GM19455 (cell line): ENCODE measurements around the gene FNTB.
"Not testable (repeated sequence)": the region's sequence is repeated elsewhere in the genome, so short reads cannot be mapped to it uniquely, and the experiment has no call there.

Source experiments
- ATAC-seq: cut with Tn5 transposase; IDR thresholded peaks from one replicate; pipeline ENCODE4 v1.9.1; 2021; ENCODE audit not compliant: unreplicated experiment

FNTB gene

DNA sequence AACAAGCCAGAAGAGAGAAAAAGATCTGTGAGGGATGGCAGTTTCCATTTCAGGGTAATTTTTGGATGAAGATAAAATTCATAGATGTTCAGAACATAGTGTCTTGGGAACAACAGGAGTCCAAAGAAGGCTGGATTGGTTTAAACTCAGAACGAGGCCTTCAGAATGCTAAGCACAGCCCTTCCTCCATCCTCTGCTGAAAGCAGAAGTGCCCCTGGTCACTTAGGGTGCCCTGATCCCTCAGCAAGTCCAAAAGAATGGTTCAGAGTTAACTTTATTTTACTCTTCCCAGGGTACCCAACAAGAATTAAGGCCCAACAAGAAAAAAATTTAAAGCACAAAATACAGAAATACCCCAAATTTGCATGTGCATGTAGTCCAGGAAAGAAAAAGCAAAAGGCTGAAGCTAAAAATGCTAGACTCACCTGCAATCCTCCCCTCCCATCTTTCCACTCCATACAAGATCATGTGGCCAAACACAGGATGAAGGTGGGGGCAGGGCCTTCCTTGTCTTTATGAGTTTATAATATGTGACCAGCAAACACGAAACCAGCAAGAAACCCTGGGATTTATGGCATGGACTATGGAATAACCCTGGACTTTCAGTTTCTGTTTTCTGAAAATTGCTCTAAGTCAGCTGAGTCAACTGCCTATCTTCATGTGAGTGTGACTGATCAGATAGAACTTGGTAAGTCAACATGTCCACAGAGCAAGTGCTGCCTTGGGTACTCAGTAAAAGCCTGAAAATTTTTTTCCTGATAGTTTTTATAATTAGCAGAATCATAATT is 94.5 kb downstream of the FNTB start:
- ATAC-seq: no peak

DNA sequence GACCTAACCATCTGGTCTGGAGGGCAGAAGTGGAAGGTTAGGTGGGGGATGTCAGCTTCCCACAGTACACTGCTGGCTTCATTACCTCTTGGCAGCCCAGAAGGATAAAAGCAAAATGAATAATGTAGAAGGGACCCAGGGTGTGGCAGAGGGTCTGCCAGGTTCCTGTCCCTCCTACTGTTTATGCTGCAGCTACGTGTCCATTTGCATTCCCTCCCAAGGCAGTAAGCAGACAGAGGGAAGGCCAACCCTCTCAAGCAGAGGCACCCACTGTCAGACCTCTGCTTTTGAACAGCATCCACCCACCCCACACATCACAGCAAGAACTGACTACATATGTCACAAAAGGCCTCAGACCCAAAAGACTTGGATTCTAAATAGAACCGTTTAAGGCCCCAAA is 96.2 kb downstream of the FNTB start:
- no peak for ATAC-seq

DNA sequence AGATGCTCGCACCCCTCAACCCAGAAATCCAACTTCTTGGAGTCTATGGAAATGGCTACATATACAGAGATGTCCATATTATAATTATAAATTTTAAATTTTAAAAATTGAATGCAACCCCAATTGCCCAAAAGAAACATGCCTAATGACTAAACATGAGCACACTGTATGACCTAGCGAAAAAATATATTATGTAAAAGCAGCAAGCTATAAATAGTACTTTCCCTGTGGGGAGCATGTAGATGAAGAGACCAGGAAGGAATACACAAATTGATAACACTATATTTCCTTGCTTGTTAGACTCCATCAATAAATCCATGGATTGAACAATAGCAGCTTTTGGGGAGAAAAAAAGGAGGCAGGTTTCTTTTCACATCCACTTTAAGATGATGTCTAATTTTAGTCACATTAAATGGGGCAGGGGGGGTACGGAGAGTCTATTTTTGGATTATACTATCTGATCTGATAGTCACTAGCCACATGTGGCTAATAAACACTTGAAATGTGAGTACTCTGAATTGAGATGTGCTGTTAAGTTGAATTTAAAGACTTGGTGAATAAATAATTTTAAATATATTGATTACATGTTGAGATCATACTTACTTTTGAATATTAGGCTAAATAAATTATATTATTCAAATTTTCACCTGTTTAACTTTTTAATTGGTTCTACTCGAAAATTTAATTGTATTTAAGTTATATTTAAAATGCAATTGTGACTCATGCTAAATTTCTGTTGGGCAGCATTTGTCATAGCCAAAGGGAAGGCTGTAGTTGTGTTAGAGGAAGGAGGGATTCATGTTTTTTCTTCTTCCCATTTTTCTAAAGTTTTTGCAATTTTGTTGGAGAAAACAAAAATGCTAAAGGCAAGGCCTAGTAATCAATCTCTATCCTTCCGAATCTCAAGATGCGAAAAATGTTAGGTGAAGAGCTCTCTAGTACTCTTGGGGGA is 98.1 kb downstream of the FNTB start:
- ATAC-seq: no peak

DNA sequence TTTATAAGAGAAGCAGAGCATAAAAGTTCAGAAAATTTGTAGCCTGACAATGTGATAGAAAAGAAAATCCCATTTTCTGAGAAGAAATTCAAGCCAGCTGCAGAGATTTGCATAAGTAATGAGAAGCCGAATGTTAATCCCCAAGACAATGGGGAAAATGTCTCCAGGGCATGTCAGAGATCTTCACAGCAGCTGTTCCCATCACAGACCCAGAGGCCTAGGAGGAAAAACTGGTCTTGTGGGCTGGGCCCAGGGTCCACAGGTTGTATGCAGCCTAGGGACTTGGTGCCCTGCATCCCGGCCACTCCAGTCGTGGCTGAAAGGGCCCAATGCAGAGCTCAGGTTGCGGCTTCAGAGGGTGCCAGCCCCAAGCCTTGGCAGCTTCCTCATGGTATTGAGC is 100.0 kb downstream of the FNTB start:
- not testable (repeated sequence) for ATAC-seq

DNA sequence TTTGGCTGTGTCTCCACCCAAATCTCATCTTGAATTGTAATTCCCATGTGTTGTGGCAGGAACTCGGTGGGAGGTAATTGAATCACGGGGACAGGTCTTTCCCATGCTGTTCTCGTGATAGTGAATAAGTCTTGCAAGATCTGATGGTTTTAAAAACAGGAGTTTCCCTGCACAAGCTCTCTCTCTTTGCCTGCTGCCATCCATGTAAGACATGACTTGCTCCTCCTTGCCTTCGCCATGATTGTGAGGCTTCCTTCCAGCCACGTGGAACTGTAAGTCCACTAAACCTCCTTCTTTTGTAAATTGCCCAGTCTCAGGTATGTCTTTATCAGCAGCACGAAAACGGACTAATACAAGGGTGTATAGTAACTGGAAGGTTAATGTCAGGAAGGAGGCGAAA is 101.1 kb downstream of the FNTB start:
- not testable (repeated sequence) for ATAC-seq

DNA sequence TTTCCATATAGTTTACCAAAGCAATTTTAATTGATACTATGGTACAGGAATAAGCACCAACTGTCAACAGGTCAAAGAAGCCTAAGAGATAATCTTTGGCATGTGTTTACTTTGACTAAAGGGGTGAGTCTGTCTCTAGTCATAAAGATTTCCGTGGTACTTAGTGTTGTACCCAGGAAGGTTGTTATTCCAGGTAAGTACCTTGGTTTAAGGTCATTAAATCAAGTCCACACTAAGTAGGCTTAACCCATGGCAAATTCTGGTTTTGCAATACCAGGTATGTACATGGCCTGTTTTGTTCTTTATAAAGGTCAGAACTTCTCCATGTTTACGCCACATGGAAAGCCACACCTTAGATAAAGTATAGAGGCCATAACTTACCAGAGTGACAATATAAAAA is 105.7 kb downstream of the FNTB start:
- no peak for ATAC-seq

DNA sequence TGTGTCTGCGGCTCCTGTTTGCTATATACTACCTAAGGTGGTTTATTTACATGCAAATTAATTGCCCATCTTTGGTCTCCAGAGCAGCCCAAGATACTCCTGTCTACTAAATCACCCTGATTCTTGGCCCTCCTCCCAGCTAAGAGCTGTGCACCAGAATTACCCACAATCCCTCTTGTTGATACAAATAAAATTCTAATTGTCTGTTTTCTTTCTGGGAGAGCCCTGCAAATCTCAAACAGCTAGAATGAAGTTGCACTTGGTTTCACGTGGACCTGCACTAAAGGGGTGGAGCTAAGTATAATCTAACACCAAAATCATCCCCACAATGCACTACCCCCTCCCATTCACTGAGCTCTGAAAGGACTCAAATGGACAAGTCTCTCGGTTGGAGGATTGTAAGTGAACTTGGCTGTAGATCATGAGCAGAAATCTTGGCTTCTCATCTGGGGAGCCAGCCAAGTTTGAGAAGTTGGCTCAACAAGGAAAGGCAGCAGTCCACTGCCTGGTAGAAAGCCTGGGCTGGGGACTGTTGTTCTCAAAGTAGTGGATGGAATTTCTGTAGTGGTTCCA is 109.0 kb downstream of the FNTB start:
- ATAC-seq: no peak

DNA sequence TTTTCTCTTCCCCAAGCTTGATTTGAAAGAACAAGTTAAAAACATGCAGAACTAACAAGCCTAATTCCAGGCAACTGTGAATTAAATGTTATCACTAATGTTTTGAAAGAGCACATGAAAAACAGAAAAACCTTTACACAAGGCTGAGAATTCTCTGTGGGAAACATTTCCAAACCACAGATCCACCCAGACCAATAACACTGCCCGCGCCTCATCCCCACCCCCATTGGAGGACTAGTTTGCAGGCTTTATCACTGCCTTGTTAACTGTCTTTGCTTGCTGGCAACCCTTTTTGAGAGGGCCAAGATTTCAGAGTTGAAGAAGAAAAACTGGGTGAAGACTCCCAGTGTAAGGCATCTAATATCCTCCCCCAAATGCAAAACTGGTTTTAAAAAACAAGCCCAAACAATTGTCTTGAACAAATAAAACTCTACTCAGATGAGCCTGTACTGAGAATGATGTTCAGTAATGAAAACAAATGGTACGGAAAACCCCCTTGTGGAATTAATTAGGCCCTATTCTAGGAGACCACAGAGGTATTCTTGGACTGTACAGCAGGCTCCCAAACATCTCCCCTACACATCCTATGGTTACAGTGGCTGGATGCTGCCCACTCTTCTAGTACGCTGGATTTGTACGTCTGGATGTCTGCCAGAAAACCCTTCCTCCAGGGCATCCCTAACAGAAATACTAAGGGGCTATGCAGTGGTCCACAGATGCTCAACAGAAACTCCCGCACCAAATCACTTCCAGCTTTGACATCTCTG is 109.8 kb downstream of the FNTB start:
- ATAC-seq: no peak

DNA sequence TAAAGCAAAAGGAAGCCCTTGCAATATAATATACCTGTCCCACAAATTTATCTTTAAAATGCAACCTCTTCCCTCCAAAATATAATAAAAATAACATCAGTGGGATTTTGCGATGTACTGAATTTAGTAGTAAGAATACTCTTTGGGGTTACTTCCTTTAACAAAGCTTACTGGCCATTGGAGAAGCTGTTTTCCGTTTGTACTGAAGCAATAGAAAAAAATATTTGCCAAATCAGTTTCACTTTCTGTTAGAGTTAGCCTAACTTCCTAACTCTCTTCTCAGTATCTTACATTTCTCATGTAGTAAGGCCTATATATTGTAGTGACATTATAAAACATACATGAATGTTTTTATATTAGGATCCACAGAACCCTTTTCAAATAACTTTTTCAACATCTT is 111.9 kb downstream of the FNTB start:
- ATAC-seq: no peak

DNA sequence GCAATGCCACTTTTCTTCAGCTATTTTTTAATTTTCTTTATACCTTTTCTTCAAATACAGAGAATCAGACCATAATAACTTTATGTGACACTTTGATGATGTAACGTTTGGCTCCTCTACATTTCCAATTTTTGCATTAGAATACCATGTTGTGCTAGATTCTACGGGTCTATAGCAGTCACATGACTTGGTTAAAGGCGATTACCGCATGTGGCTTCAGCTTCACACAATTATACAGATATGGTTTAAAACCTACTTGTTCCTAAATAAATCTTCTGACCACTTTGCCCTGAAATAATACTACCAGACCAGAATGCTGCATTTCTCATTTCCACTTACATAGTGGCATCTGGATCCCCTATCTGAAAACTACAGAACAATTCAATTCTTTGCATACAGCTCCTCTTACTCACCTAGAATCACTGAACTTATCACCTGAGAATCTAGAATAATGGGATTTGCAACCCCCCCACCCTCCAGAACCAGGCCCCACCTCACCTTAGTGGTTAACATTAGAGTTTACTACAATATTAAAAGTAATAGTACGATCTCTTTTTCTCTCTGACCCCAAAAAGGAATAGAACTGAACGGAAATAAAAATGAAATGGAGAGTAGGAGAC is 114.3 kb downstream of the FNTB start:
- no peak for ATAC-seq

DNA sequence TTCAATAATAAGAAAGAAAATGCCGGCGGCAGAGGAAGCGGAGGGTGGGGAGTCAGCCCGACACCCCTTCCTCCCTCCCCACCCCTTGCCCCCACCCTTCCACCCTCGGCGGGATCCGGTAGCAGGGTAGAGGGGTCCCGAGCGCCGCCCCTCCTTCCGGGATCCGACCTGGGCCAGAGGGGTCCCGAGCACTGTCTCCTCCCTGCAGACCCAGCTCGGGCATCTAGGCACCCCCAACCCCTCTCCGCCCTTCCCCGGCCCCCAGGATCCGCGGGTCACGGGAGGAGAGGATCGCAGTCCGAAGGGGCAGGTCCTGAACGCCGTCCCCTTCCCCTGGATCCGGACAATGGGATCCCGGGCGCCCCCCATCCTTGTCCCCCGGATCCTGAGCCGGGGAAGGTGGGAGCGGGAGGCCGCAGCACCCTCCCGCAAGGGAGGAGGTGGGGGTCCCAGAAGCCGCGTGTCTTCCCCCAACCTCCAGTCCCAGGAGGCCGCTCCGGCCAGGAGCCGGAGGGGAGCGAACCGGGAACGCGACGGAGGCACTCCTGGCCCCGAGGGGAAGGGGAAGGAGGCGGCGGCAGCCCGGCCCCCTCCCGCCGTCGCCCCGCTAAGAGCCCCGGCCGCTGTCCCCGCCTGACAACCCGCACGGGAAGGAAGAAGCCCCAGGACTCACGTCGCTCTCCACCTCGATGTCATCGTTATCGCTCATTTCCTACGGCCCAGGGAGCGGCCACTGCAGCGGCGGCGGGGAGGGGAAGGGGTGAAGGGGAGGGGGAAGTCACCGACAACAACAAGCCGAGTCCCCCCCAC is 115.1 kb downstream of the FNTB start:
- ATAC-seq: peak; percentile 16

DNA sequence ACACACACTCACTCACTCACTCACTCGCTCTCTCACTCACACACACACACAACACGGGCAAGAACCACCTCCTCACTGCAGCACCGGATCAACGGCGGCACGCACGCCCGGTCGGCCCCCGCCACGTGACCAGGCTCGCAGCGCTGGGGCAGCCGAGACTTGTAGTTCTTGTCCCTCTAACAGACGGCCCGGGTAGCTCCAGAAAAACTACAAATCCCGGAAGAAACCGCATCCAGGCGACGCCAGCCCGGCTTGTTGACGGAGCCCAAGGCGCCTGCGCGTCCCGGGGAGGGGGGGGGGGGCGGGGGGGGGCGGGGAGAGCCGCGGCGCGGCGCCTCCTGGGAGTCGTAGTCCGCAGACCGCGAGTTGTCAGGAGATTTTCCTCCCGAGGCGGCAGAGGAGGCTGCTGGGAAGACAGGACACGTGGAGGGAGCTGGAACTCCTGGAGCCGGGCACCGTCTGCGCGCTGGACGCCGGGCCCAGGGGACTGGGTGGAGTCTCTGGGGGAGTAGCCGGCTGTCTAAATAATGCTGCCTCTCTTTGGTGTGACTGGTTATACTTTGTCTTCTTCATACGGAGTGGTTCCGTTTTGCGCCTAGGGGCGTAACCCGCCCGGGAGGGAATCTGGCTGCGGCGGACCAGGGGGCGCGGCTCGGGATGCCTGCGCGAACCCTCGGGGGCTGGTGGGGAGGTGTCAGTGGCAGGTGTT is 115.9 kb downstream of the FNTB start, which contains the start of gene MAX:
Gene MAX (minus strand): TSS at position 77 of the 709 bp plus-strand sequence. CDS start 178 bp downstream, outside the sequence.
- ATAC-seq: peak; percentile 82

DNA sequence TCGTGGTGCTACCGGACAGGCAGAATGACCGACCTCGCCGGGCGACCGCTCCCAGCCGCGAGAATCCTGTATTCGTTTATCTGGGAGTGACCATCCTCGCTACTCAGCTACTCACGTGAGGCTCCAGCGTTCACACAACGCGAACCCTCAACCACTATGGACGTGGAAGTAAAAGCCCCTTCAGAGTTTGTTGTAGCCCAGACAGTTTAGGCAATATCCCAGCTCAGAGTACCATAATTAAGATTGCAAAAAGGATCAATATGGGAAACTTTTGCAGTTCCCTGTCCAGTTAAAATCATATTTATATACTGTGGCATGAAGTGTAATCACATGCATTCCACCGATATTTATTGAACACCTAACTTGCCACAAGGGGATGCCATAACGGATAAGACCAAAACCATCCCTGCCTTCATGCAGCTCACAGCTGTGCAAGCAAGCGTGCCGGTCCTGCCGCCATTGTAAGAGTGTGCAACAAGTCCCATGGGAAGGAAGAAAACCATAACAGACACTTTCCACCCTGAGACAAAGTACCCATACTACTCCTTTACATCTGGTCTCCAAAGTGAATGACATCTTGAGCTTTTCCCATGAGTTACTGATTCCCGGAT is 116.6 kb downstream of the FNTB start:
- peak; percentile 13 for ATAC-seq

DNA sequence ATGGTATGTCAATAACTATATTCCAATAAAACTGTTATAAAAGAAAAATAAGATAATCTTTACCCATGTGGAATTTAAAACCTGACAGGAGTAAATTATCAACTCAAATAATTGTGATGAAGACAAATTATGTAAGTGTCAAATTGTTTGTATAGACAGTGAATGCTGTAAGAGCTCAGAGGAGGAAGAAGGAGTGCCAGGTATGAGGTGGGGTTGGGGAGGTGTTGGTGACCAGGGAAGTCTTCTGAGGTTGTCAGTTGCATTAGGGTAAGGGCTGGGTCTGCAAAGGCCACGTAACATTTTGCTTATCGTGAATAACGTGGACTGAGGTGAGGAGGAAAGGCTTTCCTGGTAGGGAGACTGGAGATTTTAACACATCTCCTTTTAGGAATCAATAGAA is 118.1 kb downstream of the FNTB start:
- ATAC-seq: no peak

DNA sequence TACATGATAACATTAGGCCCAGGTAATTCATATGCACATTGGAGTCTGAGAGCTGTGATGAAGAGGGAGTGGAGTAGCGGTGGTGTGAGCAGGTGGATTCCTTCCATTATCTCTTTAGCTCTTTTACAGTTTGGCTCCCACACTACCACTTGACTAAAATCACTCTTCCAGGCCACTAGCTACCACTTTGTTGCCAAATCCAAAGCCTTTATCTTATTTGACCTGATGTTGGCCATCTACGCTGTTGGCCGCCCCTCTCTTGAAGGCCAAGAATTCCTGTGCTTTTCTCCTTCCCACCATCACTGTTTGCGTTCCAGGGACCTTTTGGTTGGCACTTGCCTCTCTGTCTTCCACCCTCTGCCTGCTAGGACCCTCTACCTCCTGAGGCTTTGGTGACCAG is 119.6 kb downstream of the FNTB start:
- ATAC-seq: no peak

DNA sequence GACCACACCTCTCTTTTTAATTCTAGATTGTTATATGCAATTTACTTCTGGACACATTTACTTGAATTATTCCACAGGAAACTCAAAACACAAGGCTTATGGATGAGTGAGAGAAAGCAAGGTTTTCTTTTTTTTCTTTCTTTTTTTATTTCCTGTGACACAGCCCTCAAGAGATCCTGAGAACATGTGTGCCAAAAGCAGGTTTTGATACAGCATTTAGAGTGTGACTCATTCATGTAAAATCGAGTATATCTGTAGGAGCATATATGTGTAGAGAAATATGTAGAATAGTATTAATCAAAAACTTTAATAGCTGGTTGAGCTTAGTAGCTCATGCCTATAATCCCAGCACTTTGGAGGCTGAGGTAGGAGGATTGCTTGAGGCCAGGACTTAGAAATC is 120.0 kb downstream of the FNTB start:
- ATAC-seq: no peak

DNA sequence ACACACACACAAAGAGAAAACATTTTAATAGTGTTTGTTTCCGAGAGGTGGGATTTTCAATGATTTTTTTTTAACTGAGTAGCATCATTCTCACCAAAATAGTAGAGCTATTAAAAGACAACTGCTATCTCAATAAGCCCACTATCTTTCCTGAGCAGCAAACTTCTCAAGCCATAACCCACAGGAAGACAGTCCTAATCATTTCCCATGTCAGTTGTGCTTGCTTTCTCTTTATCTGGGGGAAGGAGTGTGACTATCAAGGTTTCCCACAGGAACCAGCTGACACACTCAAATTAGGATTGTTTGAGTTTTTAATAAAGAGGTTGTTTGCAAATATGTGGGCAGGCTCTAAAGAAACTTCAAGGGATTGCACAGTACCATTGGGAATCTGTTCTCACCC is 120.5 kb downstream of the FNTB start:
- no peak for ATAC-seq

DNA sequence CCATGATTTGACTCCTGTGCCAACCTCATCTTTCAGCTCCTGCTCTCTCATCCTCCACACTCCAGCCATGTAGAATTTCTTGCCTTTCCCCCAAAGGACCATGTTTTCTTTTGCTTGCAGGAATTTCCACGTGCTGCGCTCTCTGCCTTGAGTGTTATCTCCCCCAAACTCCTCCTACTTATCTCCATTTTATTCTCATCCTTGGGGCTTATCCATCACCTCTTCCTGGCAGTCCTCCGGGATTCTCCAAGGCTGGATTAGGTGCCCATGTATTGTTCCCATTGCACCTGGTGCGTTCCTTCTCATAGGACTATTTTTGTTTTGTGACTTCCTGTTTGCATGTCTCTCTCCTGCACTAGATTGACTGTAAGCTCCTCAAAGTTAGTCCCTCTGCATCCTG is 122.7 kb downstream of the FNTB start:
- ATAC-seq: no peak

DNA sequence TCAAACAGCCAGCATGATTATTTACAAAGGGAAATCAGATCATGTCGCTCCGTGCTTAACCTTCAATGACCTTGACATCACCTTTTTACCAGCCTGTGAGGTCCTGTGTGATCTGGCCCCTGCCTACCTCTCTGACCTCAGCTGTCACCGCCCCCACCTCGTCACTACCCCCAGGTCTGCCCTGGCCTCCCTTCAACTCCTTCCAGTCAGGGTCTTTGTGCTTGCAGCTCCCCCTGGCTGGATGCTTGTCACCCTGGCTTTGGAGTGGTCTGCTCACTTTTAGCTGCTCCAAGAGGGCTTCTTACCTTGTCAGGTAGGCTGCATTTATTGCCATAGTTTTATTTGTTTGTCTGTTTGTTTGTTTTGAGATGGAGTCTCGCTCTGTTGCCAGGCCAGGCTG is 123.8 kb downstream of the FNTB start:
- ATAC-seq: no peak
